ENCODE data around the gene SFRP4. TPM values are rescaled to one million over a fixed set of nuclear protein-coding genes. Genes with fewer than 3 reads are reported as not detected.
"Not testable (repeated sequence)": the region's sequence is repeated elsewhere in the genome, so short reads cannot be mapped to it uniquely, and the experiment has no call there.

Gene SFRP4
- total RNA-seq, 1 donor from 2014 or later: 0.16 TPM

DNA sequence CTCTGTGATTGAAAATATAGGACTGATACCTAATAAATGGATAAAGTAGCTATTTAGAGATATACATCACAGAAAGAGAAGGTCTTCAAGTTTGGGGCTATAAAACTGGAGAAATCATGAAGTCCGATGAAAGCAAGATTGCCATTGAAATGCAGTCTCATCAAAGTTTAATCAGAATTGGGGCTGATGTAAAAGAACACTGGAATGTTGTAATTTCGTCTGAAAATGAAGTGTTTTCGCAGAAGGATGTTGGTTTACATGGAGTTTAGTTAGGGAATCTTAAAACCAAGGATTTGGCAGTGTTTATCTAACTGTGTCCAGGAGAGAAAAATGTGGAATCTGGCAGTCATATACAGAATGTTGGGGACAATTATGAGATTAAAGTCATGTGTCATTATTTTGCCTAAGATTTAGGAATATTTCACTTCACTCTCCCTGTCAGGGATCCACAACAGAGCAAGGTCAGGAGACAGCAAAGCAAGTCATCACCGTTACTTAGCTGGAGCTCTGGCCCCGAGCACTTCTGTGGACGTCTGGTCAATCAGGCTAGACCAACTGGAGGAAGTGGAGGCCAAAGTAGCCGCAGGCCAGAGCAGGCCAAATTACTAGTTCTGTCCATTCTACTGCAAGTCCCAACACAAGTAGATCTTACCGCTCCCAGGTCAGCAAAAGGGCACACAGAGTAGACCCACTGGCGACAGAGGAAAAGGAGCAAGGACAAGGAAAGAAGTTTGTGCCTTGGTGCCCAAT lies 40.8 kb upstream of the SFRP4 start:
- no peak for DNase-seq (ENCODE audit: extremely low spot score, unreplicated experiment)
- Mint-ChIP-seq H3K9me3 (ENCODE audit: unreplicated experiment) (no peaks in the 10 kb centered on the region), H3K36me3 (ENCODE audit: unreplicated experiment) (no peaks in the 10 kb centered on the region), H3K27me3 (ENCODE audit: unreplicated experiment) (no peaks in the 10 kb centered on the region), H3K27ac (ENCODE audit: unreplicated experiment) (no peak overlapping the region), H3K4me1 (ENCODE audit: unreplicated experiment) (peaks cover 2% of the 10 kb centered on the region), H3K4me3 (ENCODE audit: unreplicated experiment) (no peak overlapping the region)
- TF ChIP-seq, protein P1, sequence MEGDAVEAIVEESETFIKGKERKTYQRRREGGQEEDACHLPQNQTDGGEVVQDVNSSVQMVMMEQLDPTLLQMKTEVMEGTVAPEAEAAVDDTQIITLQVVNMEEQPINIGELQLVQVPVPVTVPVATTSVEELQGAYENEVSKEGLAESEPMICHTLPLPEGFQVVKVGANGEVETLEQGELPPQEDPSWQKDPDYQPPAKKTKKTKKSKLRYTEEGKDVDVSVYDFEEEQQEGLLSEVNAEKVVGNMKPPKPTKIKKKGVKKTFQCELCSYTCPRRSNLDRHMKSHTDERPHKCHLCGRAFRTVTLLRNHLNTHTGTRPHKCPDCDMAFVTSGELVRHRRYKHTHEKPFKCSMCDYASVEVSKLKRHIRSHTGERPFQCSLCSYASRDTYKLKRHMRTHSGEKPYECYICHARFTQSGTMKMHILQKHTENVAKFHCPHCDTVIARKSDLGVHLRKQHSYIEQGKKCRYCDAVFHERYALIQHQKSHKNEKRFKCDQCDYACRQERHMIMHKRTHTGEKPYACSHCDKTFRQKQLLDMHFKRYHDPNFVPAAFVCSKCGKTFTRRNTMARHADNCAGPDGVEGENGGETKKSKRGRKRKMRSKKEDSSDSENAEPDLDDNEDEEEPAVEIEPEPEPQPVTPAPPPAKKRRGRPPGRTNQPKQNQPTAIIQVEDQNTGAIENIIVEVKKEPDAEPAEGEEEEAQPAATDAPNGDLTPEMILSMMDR (IDR thresholded peaks at IDR 0.05): no peak

DNA sequence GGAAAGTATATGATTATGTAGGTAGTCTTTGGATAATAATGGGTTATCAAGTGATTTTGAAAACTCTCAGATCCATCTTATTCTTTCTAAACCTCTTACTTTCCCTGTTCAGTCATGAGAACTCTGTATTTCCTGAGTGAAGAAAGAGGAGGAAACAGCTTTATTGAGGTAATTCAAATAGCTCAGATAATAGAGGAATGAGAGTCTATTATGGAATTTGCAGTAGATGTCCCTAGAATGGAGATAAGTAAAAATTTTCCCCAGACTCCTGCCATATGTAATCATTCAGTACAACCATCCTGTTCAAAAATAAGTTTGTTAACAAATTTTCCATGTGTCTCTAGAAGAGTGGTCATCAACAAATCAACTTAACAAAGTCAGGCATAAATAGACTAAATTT lies 40.2 kb upstream of the SFRP4 start:
- H3K36me3 Mint-ChIP-seq (ENCODE audit: unreplicated experiment): peaks cover 5% of the 10 kb centered on the region

DNA sequence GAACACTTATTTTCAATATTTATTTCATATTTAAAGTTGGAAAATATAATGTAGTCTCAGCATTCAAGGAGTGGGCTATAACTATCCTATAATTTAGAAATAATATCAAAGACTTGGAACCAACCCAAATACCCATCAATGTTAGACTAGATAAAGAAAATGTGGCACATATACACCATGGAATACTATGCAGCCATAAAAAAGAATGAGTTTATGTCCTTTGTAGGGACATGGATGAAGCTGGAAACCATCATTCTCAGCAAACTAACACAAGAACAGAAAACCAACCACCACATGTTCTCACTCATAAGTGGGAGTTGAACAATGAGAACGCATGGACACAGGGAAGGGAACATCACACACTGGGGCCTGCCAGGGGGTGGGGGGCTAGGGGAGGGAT lies 37.6 kb upstream of the SFRP4 start:
- H3K4me1 Mint-ChIP-seq (ENCODE audit: unreplicated experiment); H3K27me3 Mint-ChIP-seq (ENCODE audit: unreplicated experiment); H3K9me3 Mint-ChIP-seq (ENCODE audit: unreplicated experiment); DNase-seq (ENCODE audit: extremely low spot score, unreplicated experiment); H3K4me3 Mint-ChIP-seq (ENCODE audit: unreplicated experiment); H3K36me3 Mint-ChIP-seq (ENCODE audit: unreplicated experiment); H3K27ac Mint-ChIP-seq (ENCODE audit: unreplicated experiment): not testable (repeated sequence)

More for the DNA sequence above, 40.2 kb upstream of the SFRP4 start:
- no peaks in the 10 kb centered on the region for H3K27me3 Mint-ChIP-seq (ENCODE audit: unreplicated experiment)
- TF ChIP-seq, protein P1 (IDR thresholded peaks at IDR 0.05): no peak
- no peak overlapping the region for H3K27ac Mint-ChIP-seq (ENCODE audit: unreplicated experiment)
- no peaks in the 10 kb centered on the region for H3K9me3 Mint-ChIP-seq (ENCODE audit: unreplicated experiment)
- DNase-seq (ENCODE audit: extremely low spot score, unreplicated experiment): no peak
- H3K4me3 Mint-ChIP-seq (ENCODE audit: unreplicated experiment): no peak overlapping the region
- peaks cover 2% of the 10 kb centered on the region for H3K4me1 Mint-ChIP-seq (ENCODE audit: unreplicated experiment)

DNA sequence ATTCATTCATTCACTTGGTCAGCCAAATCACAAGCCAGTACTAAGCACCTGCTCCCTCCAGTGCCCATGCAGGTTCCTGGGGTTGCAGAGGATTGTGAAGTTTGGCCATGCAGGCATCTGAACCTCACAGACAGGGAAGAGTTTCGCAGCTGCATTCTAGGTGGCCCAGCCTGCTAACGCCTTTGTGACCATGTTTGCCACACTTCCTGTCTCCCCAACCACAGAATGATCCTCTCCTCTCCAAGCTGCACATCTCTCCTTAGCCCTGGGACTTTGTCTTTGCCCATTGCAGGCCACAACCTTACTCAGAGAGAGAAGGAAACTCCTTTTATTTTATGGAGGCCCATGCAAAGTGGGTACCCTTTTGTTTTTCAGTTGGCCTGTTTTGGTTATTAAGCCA lies 35.6 kb upstream of the SFRP4 start:
- no peak for DNase-seq (ENCODE audit: extremely low spot score, unreplicated experiment)
- H3K9me3 Mint-ChIP-seq (ENCODE audit: unreplicated experiment): no peaks in the 10 kb centered on the region
- TF ChIP-seq, protein P1 (IDR thresholded peaks at IDR 0.05): no peak
- H3K4me3 Mint-ChIP-seq (ENCODE audit: unreplicated experiment): no peak overlapping the region
- no peaks in the 10 kb centered on the region for H3K4me1 Mint-ChIP-seq (ENCODE audit: unreplicated experiment)
- H3K27ac Mint-ChIP-seq (ENCODE audit: unreplicated experiment): no peak overlapping the region
- H3K36me3 Mint-ChIP-seq (ENCODE audit: unreplicated experiment): peaks cover 6% of the 10 kb centered on the region
- no peaks in the 10 kb centered on the region for H3K27me3 Mint-ChIP-seq (ENCODE audit: unreplicated experiment)

DNA sequence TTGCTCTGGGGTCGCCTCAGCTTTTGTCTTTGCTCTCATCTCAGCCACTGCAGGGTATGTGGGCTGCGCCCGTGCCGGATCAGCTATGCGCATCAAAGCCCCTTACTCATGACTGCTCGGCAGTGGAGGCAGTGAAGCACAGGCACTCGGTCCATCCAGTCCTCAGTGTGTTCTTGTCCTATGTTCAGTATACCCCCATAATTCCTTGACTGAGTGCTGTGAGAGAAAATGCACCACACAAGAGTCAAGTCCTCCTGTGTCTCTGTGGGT lies 31.3 kb upstream of the SFRP4 start:
- no peaks in the 10 kb centered on the region for H3K9me3 Mint-ChIP-seq (ENCODE audit: unreplicated experiment)
- no peak overlapping the region for H3K27ac Mint-ChIP-seq (ENCODE audit: unreplicated experiment)
- TF ChIP-seq, protein P1 (IDR thresholded peaks at IDR 0.05): no peak
- H3K4me3 Mint-ChIP-seq (ENCODE audit: unreplicated experiment): no peak overlapping the region
- peaks cover 7% of the 10 kb centered on the region for H3K4me1 Mint-ChIP-seq (ENCODE audit: unreplicated experiment)
- no peak for DNase-seq (ENCODE audit: extremely low spot score, unreplicated experiment)
- peaks cover 6% of the 10 kb centered on the region for H3K36me3 Mint-ChIP-seq (ENCODE audit: unreplicated experiment)
- no peaks in the 10 kb centered on the region for H3K27me3 Mint-ChIP-seq (ENCODE audit: unreplicated experiment)
